HCT116 (cell line): ENCODE measurements around the gene TMEM215. TPM values are rescaled to one million over a fixed set of nuclear protein-coding genes. Genes with fewer than 3 reads are reported as not detected.

Experiments used
- ATAC-seq: fragments of 200-7000 bp; cut with Tn5 transposase; 2 replicates; pipeline ENCODE4 v1.9.1; 2020; ENCODE audit warnings: mild to moderate bottlenecking, moderate library complexity
- BruUV-seq: library from RNA; stranded (reverse); fragments of 400-500 nt; replicated peaks from 2 replicates; lab custom pipeline; 2021; lab: Mats Ljungman, UMichigan
- CTCF ChIA-PET: fragments of 300-600 bp; sonication (Branson Sonifier 250); formaldehyde crosslinking; loops from one replicate; lab custom pipeline; 2021; ENCODE audit warnings: antibody characterized with exemption; lab: Charles Lee
- POLR2A ChIA-PET: fragments of 300-600, 350-600 bp; sonication (Branson Sonifier 250); formaldehyde crosslinking; loops from one replicate; lab custom pipeline; 2021; ENCODE audit warnings: antibody characterized with exemption; lab: Charles Lee
- RAD21 ChIA-PET, 2 experiments: fragments of 300-600 bp; sonication (Branson Sonifier 250); formaldehyde crosslinking; loops; one replicate each; lab custom pipeline; 2023; ENCODE audit warnings: low total read pairs in 2 of 2; ENCODE audit not compliant: uncharacterized antibody in 2 of 2, unreplicated experiment in 2 of 2, low non-redundant PET in 1 of 2; lab: Charles Lee
- DNase-seq: peaks from one replicate; pipeline ENCODE4 v3.0.0-alpha.2; 2010; ENCODE audit warnings: low read depth, low spot score
- H2AFZ ChIP-seq: fragments of 200-600 bp; shearing (Covaris generic), sonication (generic); 2 replicates; pipeline ENCODE4 v1.6.1; 2017; ENCODE audit warnings: low read depth, mixed run types, mixed read lengths, antibody characterized with exemption, low read length; ENCODE audit not compliant: poor library complexity, severe bottlenecking
- H3K27ac ChIP-seq: 2 replicates; pipeline ENCODE4 v1.5.1; 2012; ENCODE audit warnings: low read depth, low read length
- H3K27me3 ChIP-seq: fragments of 200-600 bp; sonication (generic); 2 replicates; pipeline ENCODE4 v1.6.1; 2016; ENCODE audit warnings: mixed run types, low read length, mixed read lengths; ENCODE audit not compliant: insufficient read depth
- H3K36me3 ChIP-seq, 2 experiments: fragments of 200-500 bp in 1 of 2; fragments of 200-600 bp in 1 of 2; sonication (Bioruptor generic) in 1 of 2; sonication (generic) in 1 of 2; 2 replicates each; pipeline versions ENCODE4 v1.5.1 to v1.6.1; 2014 to 2016; ENCODE audit warnings: low read length in 2 of 2, inconsistent platforms in 1 of 2, mixed read lengths in 1 of 2, mixed run types in 1 of 2; ENCODE audit not compliant: insufficient read depth in 2 of 2, control insufficient read depth in 1 of 2
- H3K4me1 ChIP-seq, 2 experiments: fragments of 200-600 bp in 1 of 2; sonication (generic) in 1 of 2; 2 replicates each; pipeline versions ENCODE4 v1.5.1 to v1.6.1; 2012 to 2017; ENCODE audit warnings: low read length in 2 of 2, inconsistent platforms in 1 of 2, mild to moderate bottlenecking in 1 of 2, mixed read lengths in 1 of 2, mixed run types in 1 of 2, moderate library complexity in 1 of 2; ENCODE audit not compliant: insufficient read depth in 2 of 2, control insufficient read depth in 1 of 2
- H3K4me2 ChIP-seq: fragments of 200-600 bp; sonication (generic); 2 replicates; pipeline ENCODE4 v1.6.1; 2017; ENCODE audit warnings: mixed run types, low read length, mixed read lengths
- H3K4me3 ChIP-seq, 2 experiments: fragments of 200-600 bp in 1 of 2; sonication (generic) in 1 of 2; replicated peaks in 1 of 2; 2 replicates each; pipeline ENCODE4 v1.5.1; 2011 to 2016; ENCODE audit warnings: low read length in 2 of 2, control low read depth in 1 of 2, low read depth in 1 of 2, mild to moderate bottlenecking in 1 of 2, mixed read lengths in 1 of 2, mixed run types in 1 of 2
- H3K79me2 ChIP-seq: fragments of 200-600 bp; sonication (generic); 2 replicates; pipeline ENCODE4 v1.6.1; 2017; ENCODE audit warnings: mild to moderate bottlenecking, mixed run types, low read length, moderate library complexity, mixed read lengths; ENCODE audit not compliant: insufficient read depth
- H3K9ac ChIP-seq: fragments of 200-600 bp; sonication (generic); 2 replicates; pipeline ENCODE4 v1.6.1; 2016; ENCODE audit warnings: low read length, mixed read lengths
- H3K9me2 ChIP-seq: fragments of 200-600 bp; sonication (generic), shearing (Covaris generic); 2 replicates; pipeline ENCODE4 v1.6.1; 2017; ENCODE audit warnings: mixed run types, mild to moderate bottlenecking, moderate library complexity; ENCODE audit not compliant: insufficient read depth
- H3K9me3 ChIP-seq, 2 experiments: fragments of 200-500 bp in 1 of 2; fragments of 200-600 bp in 1 of 2; sonication (Bioruptor generic) in 1 of 2; sonication (generic) in 1 of 2; 2 replicates each; pipeline ENCODE4 v1.6.1; 2014 to 2017; ENCODE audit warnings: low read length in 2 of 2, mixed read lengths in 2 of 2, inconsistent platforms in 1 of 2, low read depth in 1 of 2, mild to moderate bottlenecking in 1 of 2, mixed run types in 1 of 2, moderate library complexity in 1 of 2; ENCODE audit not compliant: control insufficient read depth in 1 of 2, insufficient read depth in 1 of 2
- H4K20me1 ChIP-seq: fragments of 200-600 bp; sonication (generic), shearing (Covaris generic); 2 replicates; pipeline ENCODE4 v1.6.1; 2017; ENCODE audit warnings: mixed run types, mild to moderate bottlenecking, moderate library complexity; ENCODE audit not compliant: insufficient read depth
- EGR1 ChIP-seq: IDR thresholded peaks from 2 replicates; pipeline ENCODE4 v1.6.1; 2012; ENCODE audit warnings: low read depth
- EZH2 ChIP-seq: fragments of 200-600 bp; sonication (generic); IDR thresholded peaks from 2 replicates; pipeline ENCODE4 v1.6.1; 2017; ENCODE audit warnings: antibody characterized with exemption, mixed run types
- EZH2phosphoT487 ChIP-seq: fragments of 200-600 bp; IDR thresholded peaks from 2 replicates; pipeline ENCODE4 v1.6.1; 2018; ENCODE audit warnings: antibody characterized with exemption, borderline replicate concordance
- FOSL1 ChIP-seq: IDR thresholded peaks from 2 replicates; pipeline ENCODE4 v1.6.1; 2012; ENCODE audit warnings: low read depth
- JUND ChIP-seq: IDR thresholded peaks from 2 replicates; pipeline ENCODE4 v1.6.1; 2012
- POLR2AphosphoS5 ChIP-seq: IDR thresholded peaks from 2 replicates; pipeline ENCODE4 v1.6.1; 2011; ENCODE audit warnings: mild to moderate bottlenecking, low read depth, low read length, moderate library complexity
- SIN3A ChIP-seq: IDR thresholded peaks from 2 replicates; pipeline ENCODE4 v1.6.1; 2012; ENCODE audit warnings: low read depth
- SP1 ChIP-seq: IDR thresholded peaks from 2 replicates; pipeline ENCODE4 v1.6.1; 2012; ENCODE audit warnings: low read depth
- SRF ChIP-seq: IDR thresholded peaks from 2 replicates; pipeline ENCODE4 v1.6.1; 2012; ENCODE audit warnings: low read depth
- YY1 ChIP-seq: IDR thresholded peaks from 2 replicates; pipeline ENCODE4 v1.6.1; 2011; ENCODE audit warnings: low read length, low read depth, moderate library complexity, mild to moderate bottlenecking; ENCODE audit not compliant: insufficient replicate concordance; ENCODE audit errors: extremely low read depth
- ZFX ChIP-seq: fragments of 450-650 bp; IDR thresholded peaks from 2 replicates; pipeline ENCODE4 v1.6.1; 2017
- ZNF274 ChIP-seq: fragments of 200-500 bp; sonication (Bioruptor generic); IDR thresholded peaks from 2 replicates; pipeline ENCODE4 v1.6.1; 2014; ENCODE audit warnings: mild to moderate bottlenecking, low read depth, low read length, inconsistent platforms
- intact Hi-C: fragments of 100-400 bp; cut with micrococcal nuclease; formaldehyde crosslinking; loops from 2 replicates; pipeline ENCODE4 v1.10.0; 2022
- total RNA-seq: library from RNA; stranded (reverse); gene quantifications from one replicate; pipeline ENCODE4 v1.2.1, GENCODE V29; 2021; ENCODE audit not compliant: unreplicated experiment
- TF ChIP-seq, protein P1 (sequence below): IDR thresholded peaks from 2 replicates; pipeline ENCODE4 v1.6.1; 2012; ENCODE audit warnings: low read depth
- TF ChIP-seq, protein P2 (sequence below): IDR thresholded peaks from 2 replicates; pipeline ENCODE4 v1.6.1; 2012

TMEM215 gene
- total RNA-seq, 1 experiment from 2014 or later = not detected

GRCh38 chr9:32828861-32829260 lies 45.5 kb downstream of the TMEM215 start:
- no peaks in the 10 kb centered on the region for H3K79me2 ChIP-seq
- no TSS peak for BruUV-seq
- no peaks in the 10 kb centered on the region for H3K4me1 ChIP-seq
- no peaks in the 10 kb centered on the region for H4K20me1 ChIP-seq
- no peaks in the 10 kb centered on the region for H3K9me3 ChIP-seq
- CTCF ChIA-PET = no interaction called here
- DNase-seq (no peak), ATAC-seq (no peak)
- POLR2A ChIA-PET = no interaction called here
- H3K36me3 ChIP-seq = no peaks in the 10 kb centered on the region
- H3K4me2 ChIP-seq = no peak overlapping the region
- intact Hi-C loops = loop anchor here (2.0 to 10.0 kb wide), 2 partner anchors 20 to 244 kb away; no protein-coding TSS in a partner anchor
- no peak overlapping the region for H2AFZ ChIP-seq
- TF ChIP-seq SRF (no peak), YY1 (no peak), EZH2phosphoT487 (no peak), FOSL1 (no peak), SIN3A (no peak), EGR1 (no peak), POLR2AphosphoS5 (no peak), JUND (no peak), SP1 (no peak), ZNF274 (no peak), ZFX (no peak), EZH2 (no peak)
- TF ChIP-seq, protein P1, sequence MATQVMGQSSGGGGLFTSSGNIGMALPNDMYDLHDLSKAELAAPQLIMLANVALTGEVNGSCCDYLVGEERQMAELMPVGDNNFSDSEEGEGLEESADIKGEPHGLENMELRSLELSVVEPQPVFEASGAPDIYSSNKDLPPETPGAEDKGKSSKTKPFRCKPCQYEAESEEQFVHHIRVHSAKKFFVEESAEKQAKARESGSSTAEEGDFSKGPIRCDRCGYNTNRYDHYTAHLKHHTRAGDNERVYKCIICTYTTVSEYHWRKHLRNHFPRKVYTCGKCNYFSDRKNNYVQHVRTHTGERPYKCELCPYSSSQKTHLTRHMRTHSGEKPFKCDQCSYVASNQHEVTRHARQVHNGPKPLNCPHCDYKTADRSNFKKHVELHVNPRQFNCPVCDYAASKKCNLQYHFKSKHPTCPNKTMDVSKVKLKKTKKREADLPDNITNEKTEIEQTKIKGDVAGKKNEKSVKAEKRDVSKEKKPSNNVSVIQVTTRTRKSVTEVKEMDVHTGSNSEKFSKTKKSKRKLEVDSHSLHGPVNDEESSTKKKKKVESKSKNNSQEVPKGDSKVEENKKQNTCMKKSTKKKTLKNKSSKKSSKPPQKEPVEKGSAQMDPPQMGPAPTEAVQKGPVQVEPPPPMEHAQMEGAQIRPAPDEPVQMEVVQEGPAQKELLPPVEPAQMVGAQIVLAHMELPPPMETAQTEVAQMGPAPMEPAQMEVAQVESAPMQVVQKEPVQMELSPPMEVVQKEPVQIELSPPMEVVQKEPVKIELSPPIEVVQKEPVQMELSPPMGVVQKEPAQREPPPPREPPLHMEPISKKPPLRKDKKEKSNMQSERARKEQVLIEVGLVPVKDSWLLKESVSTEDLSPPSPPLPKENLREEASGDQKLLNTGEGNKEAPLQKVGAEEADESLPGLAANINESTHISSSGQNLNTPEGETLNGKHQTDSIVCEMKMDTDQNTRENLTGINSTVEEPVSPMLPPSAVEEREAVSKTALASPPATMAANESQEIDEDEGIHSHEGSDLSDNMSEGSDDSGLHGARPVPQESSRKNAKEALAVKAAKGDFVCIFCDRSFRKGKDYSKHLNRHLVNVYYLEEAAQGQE = no peak
- TF ChIP-seq, protein P2, sequence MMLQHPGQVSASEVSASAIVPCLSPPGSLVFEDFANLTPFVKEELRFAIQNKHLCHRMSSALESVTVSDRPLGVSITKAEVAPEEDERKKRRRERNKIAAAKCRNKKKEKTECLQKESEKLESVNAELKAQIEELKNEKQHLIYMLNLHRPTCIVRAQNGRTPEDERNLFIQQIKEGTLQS = no peak
- no peak overlapping the region for H3K27ac ChIP-seq
- H3K4me3 ChIP-seq = no peak overlapping the region
- H3K9ac ChIP-seq = no peak overlapping the region
- RAD21 ChIA-PET = no interaction called here
- H3K9me2 ChIP-seq = no peaks in the 10 kb centered on the region
- H3K27me3 ChIP-seq = peaks cover 61% of the 10 kb centered on the region
